Measurements from ENCODE around the gene TPRA1.

DNA sequence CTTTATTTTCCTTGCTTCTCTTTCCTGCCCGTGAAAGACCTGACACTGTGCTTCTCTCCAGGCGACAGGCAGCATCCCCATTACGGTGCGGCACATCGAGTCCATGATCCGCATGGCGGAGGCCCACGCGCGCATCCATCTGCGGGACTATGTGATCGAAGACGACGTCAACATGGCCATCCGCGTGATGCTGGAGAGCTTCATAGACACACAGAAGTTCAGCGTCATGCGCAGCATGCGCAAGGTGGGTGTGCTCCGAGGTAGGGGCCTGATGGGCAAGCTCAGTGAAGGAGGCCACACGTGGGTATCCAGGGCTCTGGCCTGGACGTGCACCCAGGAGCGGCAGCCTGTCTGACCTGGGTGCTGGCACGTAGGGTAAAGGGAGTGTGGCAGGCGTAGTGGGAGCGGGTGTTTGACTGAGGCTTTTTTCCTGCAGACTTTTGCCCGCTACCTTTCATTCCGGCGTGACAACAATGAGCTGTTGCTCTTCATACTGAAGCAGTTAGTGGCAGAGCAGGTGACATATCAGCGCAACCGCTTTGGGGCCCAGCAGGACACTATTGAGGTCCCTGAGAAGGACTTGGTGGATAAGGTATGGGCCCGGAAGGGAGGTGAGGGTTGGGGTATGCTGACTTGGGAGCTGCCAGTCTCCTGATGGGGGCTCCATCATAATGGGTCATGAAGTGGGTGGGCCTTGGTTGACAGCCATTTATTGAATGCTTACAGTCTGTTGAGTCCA is 30.3 kb upstream of the TPRA1 start:
- TF ChIP-seq, protein P1, sequence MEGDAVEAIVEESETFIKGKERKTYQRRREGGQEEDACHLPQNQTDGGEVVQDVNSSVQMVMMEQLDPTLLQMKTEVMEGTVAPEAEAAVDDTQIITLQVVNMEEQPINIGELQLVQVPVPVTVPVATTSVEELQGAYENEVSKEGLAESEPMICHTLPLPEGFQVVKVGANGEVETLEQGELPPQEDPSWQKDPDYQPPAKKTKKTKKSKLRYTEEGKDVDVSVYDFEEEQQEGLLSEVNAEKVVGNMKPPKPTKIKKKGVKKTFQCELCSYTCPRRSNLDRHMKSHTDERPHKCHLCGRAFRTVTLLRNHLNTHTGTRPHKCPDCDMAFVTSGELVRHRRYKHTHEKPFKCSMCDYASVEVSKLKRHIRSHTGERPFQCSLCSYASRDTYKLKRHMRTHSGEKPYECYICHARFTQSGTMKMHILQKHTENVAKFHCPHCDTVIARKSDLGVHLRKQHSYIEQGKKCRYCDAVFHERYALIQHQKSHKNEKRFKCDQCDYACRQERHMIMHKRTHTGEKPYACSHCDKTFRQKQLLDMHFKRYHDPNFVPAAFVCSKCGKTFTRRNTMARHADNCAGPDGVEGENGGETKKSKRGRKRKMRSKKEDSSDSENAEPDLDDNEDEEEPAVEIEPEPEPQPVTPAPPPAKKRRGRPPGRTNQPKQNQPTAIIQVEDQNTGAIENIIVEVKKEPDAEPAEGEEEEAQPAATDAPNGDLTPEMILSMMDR (conservative IDR thresholded peaks at IDR 0.05; ENCODE audit: low read depth, low read length) = no peak
- no peak for TF ChIP-seq EZH2 (IDR thresholded peaks at IDR 0.05; ENCODE audit: borderline replicate concordance, low read depth, low read length, poor library complexity, severe bottlenecking)

Data from A673 (cell line).